Endothelial cell (in vitro differentiated cells): ENCODE measurements around the gene LAIR2. TPM values are rescaled to one million over a fixed set of nuclear protein-coding genes. Genes with fewer than 3 reads are reported as not detected.

Source experiments
- DNase-seq: peaks from one replicate; pipeline ENCODE4 v3.0.0; 2021; ENCODE audit warnings: low spot score
- H3K27ac Mint-ChIP-seq: one replicate; pipeline ENCODE4 v1.8.0; 2021; ENCODE audit warnings: mixed read lengths, inconsistent platforms; ENCODE audit not compliant: unreplicated experiment
- H3K27me3 Mint-ChIP-seq: one replicate; pipeline ENCODE4 v1.8.0; 2021; ENCODE audit warnings: mild to moderate bottlenecking, moderate library complexity, mixed read lengths, inconsistent platforms; ENCODE audit not compliant: unreplicated experiment
- H3K36me3 Mint-ChIP-seq: one replicate; pipeline ENCODE4 v1.8.0; 2021; ENCODE audit warnings: mild to moderate bottlenecking, low read depth, mixed read lengths, inconsistent platforms; ENCODE audit not compliant: unreplicated experiment
- H3K4me1 Mint-ChIP-seq: one replicate; pipeline ENCODE4 v1.8.0; 2021; ENCODE audit warnings: mild to moderate bottlenecking, mixed read lengths, inconsistent platforms; ENCODE audit not compliant: unreplicated experiment
- H3K4me3 Mint-ChIP-seq: one replicate; pipeline ENCODE4 v1.8.0; 2021; ENCODE audit warnings: mild to moderate bottlenecking, mixed read lengths, inconsistent platforms; ENCODE audit not compliant: unreplicated experiment
- H3K9me3 Mint-ChIP-seq: one replicate; pipeline ENCODE4 v1.8.0; 2021; ENCODE audit warnings: mixed read lengths, inconsistent platforms; ENCODE audit not compliant: unreplicated experiment
- CTCF ChIP-seq: fragments of 200-600 bp; sonication (generic); IDR thresholded peaks from one replicate; pipeline ENCODE4 v1.5.0; 2021; ENCODE audit warnings: antibody characterized with exemption; ENCODE audit not compliant: unreplicated experiment
- total RNA-seq: library from RNA; stranded (reverse); fragmentation: NEBNext Ultra II Directional; extraction: Animal tissue kit (Norgen Biotek cat#: 25700); gene quantifications from one replicate; pipeline ENCODE4 v1.2.1, GENCODE V29; 2021; ENCODE audit not compliant: unreplicated experiment

Gene LAIR2
- total RNA-seq, 1 donor from 2014 or later: not detected

- H3K9me3 Mint-ChIP-seq: no peaks in the 10 kb centered on the region
- peak overlapping the region; percentile 81 for H3K27ac Mint-ChIP-seq
- no peaks in the 10 kb centered on the region for H3K36me3 Mint-ChIP-seq
- peak overlapping the region; percentile 57 for H3K4me3 Mint-ChIP-seq
- no peak for DNase-seq
- peaks cover 11% of the 10 kb centered on the region for H3K27me3 Mint-ChIP-seq
- TF ChIP-seq CTCF: no peak
- peaks cover 14% of the 10 kb centered on the region for H3K4me1 Mint-ChIP-seq
Measured at GRCh38 chr19:54470991-54471782, 31.4 kb upstream of the LAIR2 start.

DNA sequence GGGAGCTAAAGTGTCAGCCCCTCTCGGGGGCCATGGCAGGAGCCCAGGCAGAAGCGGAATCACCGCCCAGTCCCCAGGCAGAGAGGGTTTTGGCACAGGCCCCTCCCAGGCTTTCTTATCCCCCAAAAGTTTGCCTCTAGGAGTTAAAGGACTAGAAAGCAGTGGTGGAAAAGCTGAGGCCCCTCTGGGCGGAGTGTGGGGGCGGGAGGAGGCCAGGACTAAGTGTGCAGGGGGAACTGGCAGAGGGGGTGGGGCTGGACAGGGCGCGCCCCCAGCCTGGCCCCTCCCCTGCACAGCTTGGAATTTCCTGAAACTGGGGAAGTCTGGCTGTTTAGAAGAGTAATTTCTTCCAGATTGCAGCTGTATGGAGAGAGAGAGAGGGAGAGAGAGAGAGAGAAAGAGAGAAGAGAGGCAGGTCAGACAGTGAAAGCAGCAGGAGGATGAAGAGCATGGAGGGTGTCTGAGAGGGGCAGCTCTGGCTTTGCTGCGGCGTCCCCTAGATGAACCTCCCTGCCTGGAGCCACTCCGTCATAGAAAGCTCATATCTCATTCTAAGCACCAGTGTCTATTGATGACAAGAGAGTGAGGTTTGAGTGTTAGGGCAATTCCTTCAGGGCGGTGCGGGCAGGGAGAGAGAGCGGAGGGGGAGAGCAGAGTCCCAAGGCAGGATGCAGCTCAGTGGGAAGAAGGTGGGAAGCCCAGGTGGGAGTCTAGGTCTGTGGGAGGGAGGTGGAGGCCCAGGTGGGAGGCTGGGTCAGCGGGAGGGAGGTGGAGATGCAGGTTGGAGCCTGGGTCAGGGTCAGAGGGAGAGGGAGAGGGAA is 29.4 kb upstream of the LAIR2 start, which contains the start of gene CDC42EP5:
Gene CDC42EP5 (minus strand): TSS at position 226 of the 821 bp plus-strand sequence. CDS start 7,749 bp downstream, outside the sequence.
- Mint-ChIP-seq H3K4me1 (peaks cover 14% of the 10 kb centered on the region), H3K9me3 (no peaks in the 10 kb centered on the region), H3K27me3 (peaks cover 9% of the 10 kb centered on the region), H3K4me3 (peak within 1 kb of the TSS; percentile 78), H3K27ac (no peak within 1 kb of the TSS), H3K36me3 (no peaks in the 10 kb centered on the region)
- DNase-seq: peak; percentile 40
- no peak for TF ChIP-seq CTCF

DNA sequence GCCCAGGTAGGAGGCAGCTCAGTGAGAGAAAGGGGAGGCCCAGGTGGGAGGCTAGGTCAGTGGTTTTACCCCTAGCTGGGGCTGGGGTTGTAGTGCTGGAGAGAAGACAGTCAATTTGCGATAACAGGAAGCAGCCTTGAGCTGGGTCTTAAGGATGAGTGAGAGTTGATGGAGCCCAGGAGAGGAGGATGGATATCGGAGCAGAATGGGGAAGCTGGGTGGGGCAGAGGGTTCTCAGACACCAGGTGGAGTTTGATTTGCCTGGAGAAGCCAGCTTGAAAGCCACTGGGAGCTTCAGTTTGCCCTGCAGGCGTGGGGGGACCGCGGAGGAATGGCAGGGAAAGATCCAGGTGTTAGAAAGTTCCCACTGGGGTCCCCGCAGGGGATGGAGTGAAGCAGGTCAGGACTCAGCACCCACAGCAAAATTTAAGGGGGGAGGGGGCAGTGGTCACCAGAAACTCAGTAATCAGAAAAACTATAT is 28.7 kb upstream of the LAIR2 start:
- no peak for TF ChIP-seq CTCF
- H3K36me3 Mint-ChIP-seq: no peaks in the 10 kb centered on the region
- H3K4me1 Mint-ChIP-seq: peaks cover 14% of the 10 kb centered on the region
- peaks cover 7% of the 10 kb centered on the region for H3K27me3 Mint-ChIP-seq
- H3K4me3 Mint-ChIP-seq: no peak overlapping the region
- H3K9me3 Mint-ChIP-seq: no peaks in the 10 kb centered on the region
- no peak overlapping the region for H3K27ac Mint-ChIP-seq
- no peak for DNase-seq

GRCh38 chr19:54475706-54476105 is 26.9 kb upstream of the LAIR2 start:
- DNase-seq: no peak
- no peak for TF ChIP-seq CTCF
- H3K4me3 Mint-ChIP-seq: no peak overlapping the region
- H3K36me3 Mint-ChIP-seq: no peaks in the 10 kb centered on the region
- H3K9me3 Mint-ChIP-seq: no peaks in the 10 kb centered on the region
- peaks cover 3% of the 10 kb centered on the region for H3K27me3 Mint-ChIP-seq
- peaks cover 6% of the 10 kb centered on the region for H3K4me1 Mint-ChIP-seq
- no peak overlapping the region for H3K27ac Mint-ChIP-seq
